TTC549 (cell line): ENCODE data around the gene AUTS2.

Experiments
- FAIRE-seq: peaks from 2 replicates; lab custom pipeline; 2012; peaks lifted over from hg19 to GRCh38; lab: Jason Lieb, UNC

AUTS2 gene

DNA sequence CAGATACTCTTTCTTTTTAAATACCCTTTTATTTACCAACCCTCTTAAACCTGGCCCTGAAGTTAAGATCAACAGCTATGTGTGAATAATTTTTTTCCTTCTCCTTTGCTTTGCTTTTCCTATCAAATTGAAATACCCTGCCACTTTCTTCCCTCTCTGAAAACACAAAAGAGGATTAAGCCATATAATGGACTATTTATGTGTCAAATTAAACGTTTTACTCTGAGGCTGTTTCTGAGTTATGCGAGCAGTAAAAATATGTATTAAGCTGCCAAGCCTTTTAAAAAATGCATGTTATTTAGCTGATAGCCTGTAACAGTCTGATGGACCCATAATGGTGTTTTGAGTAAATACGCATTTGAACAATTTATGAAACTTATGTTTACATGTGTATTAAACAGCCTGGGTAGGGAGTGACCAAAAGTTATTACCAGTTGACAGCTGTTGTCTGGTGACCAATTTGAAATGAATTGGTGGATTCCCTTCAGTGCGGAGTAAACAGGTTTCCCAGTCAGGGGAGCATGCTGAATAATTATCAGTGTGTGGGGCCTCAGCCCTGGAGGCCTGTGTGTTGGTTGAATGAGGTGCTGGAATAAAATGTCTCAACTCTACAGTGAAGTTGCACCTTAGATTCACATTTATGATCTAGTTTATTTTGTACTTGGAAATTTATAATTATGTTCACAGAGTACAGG is 89.6 kb downstream of the AUTS2 start:
- no peak for FAIRE-seq

DNA sequence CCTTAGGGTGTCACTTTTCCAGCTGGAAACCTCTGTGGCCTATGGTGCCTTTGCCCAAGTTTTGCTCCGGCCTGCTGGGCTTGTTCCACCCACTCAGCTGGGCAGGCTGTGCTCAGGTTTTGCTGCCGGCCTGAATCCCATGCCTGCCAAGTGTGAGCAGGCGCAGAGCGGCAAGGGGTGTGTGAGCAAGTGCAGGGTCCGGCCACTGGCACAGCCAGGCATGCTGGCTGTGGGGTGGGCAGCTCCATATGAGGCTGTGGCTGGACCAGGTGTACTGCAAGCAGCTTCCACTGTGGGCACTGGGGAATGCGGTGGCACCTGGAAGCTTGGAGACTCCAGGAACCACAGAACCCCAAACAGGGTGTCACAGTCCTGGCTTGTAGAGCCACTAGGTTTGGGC is 92.1 kb downstream of the AUTS2 start:
- FAIRE-seq: no peak

DNA sequence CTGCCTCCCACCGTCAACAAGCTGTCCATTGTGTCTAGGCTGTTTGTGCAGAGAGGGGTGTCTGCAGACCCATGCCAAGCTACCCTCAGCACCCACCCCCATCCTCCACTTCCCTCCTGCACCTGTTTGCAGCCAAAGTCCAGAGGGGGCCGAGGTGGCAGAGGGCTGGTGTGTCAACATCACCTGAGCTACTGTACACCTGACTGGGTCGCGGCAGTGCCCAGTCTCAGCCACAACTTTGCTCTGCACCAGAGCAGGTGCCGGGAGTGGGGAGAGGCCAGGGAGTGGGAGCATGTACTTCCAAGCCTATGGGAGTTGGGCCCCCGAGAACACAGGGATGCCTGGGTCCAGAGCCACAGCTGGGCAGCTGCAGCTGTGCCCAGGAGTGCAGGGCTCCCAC is 93.1 kb downstream of the AUTS2 start:
- FAIRE-seq: no peak

DNA sequence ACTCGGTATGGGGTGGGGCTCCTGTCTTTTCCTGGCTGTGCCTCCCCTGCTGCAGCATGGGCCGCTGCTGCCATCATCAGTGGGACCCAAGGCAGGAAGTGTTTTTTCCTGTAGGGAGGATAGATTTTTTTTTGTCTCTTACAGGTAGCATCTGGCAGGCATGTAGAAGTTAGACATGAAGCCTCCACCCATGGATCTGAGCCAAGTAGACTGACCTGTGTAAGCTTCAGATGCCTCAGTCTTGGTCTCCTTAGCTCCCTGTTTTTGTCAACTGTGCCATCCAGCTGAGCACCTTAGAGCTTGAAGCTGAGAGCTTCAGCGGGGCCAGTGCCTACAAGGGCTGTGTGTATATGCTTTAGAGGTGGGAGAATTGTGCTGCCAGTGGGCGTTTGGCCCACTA is 93.5 kb downstream of the AUTS2 start:
- FAIRE-seq: no peak

DNA sequence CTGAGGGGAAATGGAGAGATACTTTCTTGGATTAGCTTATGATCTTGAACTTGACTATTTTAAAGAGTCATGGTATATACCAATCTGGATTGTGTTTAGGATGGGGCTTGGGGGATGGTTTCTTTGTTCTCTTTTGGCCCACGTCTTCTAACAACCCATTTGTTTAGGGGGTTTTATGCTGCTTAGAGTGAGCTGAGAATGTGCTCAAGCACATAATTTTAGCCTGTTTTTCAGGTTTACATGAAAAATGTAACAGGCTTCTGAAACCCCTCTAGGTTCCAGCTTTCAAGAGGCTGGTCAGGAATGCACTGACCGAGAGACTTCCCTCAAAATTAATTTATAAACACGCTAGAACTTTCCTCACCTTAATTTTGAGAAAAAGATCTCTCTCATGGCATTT is 94.3 kb downstream of the AUTS2 start:
- no peak for FAIRE-seq

DNA sequence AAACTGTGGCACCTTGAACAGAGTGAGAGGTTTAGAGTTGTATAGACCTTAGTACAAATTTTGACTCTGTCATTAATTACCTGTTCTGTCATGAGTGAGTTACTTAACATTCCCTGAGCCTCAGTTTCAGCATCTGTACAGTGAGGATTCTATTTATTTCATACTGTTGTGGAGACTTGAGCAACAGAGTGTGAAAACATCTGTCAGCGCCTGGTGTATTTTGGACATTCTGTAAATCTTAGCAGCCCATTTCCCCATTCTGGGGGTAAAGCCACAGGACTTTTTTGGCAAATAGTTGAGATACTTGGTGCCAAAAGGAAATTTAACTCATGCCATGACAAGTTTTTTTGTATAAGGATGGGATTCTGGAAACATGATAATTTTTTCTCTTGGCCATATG is 94.8 kb downstream of the AUTS2 start:
- no peak for FAIRE-seq

DNA sequence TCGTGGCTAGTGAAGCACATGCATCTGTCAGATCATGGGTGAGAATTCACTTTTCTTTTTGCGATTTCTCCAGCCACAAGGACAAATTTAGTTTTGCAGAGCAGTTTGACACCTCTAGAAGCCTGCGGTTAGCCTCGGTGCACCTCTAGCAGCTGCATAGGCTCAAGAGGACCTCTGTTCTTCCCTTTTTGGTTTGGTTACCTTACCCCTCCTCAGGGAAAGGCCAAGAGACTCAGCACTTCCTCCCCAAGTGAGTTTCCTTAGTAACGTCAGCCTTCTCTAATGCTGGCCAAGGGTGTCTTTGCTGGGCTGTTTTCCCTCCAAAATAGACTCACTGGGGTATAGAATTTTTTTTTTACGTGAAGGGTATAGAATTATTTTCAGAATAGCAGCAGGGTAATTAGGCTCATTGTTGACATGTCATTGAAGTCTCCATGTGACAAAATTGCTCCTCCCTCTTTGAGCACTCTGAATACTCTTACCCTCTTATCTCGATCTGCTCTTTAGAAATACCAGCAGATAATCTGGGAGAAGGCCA is 97.8 kb downstream of the AUTS2 start:
- FAIRE-seq: no peak

DNA sequence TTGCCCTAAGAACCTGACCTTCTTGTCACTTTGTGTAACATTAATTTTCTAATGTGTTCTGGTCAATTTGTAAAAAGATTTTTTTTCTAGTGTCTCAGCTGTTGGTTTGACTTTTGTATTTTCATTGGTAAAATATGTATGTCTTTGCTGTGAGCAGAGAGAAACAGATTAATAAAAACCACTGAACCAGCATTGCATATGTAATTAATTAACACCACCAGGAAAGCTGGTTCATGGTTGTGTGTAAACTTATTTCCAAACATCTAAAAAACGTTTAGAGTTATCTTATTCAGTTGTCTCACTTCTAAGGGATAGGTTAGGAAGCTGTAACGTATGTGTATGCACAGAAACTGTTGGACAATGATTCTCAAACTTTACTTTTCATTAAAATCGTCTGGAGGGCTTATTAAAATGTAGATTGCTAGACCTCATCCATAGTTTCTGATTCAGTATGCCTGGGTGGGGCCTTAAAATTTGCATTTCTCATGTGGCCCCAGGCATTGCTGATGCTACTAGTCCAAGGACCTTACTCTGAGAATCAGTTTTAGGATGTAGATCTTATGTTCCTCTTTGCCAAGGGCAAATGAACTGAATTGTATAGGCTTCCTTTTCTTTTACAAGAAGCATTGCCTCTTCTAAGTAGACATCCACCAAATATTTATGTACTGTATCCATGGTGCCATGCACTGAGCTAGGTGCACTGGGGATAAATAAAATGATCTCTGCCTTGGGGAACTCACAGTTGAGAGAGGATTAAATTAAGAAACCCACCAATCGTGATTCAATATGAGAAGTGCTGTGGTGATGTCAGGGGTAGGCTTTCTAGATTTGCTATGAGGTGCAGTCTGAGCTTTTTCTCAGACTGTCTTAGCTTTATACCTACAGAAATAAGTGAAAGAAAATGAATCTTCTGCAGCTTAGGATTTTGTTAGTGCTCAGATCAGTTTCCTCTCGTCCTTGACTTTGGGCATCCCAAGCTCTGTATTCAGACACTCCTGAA is 98.7 kb downstream of the AUTS2 start:
- no peak for FAIRE-seq

DNA sequence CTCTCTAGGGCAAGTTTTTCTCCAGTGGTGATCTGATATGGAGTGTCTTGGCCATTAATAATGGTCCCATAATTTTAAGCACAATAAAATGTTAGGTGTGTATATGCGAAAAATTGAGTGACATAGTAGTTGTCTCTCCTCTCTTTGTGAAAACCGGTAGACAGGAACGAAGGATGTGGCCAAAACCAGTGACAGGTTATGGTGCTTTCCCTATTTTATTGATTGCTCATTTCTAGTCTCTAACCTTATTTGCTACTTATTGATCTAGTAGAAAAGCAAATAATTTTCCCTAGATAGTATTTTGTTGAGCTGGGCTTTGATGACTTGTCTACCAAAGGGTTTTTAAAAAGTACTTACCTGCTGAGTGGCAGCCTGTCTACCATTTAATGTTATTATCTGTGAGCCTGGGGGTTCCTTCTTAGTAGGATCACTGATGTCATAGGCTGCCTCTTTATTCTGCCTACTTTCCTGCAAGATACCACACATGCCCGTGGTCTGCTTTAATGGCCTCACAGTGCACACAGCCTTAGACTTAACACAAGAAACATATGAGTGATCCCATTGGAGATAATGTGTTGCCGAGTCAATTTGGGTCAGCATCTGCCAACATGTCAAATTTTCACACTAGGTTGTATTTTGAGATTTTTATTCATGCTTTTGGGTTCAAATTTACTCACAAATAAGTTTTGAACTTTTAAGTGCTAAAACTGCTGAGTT is 100.0 kb downstream of the AUTS2 start:
- FAIRE-seq: no peak

DNA sequence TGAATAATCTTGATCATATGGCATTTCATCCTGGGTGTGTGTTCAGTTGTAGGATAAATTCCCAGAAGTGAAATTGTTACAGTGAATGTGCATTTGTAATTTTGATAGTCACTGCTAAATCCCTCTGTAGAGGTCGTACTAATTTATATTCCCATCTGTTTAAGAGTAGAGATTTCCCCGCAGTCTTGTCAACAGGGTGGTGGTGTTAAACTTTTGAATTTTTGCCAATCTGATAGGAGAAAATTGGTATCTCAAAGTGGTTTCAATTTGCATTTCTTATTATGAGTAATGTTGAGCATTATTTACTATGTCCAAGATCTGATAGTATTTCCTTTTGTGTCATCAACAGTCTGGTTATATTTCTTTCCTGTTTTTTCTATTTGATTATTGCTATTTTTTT is 101.7 kb downstream of the AUTS2 start:
- FAIRE-seq: no peak

DNA sequence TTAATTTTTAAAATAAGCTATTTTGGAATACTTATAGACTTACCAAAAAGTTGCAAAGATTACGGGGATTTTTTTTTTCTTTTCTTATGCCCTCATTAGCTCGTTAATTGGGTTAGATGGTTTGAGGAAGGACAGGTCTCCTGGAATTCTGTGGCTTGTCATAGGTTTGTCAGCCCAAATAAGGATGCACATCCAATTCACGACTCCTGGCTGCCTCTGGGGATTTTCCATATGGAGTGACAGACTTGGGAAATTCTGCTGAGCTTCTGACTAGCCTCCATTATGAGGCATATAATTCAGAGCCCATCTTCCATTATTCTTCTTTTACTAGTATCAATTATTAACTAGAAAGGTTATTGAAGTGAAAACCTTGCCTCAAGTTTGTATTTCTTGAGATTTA is 102.1 kb downstream of the AUTS2 start:
- no peak for FAIRE-seq

DNA sequence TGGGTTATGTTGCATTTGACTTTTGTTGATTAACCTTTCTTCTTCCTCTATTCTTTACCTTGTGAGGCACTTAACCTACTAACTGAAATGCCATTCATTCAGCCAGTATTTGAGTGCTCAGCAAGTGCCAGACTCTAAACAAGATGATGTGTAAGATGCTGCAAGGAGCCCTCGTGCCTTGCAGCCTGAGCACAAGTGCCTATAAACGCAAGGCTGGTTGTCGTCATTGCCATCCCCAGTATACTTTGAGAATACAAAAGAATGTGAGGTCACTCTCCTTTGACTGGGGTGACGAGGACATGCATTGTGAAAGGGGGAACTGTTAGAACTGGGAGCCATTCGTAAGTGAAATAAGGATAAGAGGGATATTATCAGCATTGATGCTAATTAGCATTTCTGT is 103.0 kb downstream of the AUTS2 start:
- FAIRE-seq: no peak

DNA sequence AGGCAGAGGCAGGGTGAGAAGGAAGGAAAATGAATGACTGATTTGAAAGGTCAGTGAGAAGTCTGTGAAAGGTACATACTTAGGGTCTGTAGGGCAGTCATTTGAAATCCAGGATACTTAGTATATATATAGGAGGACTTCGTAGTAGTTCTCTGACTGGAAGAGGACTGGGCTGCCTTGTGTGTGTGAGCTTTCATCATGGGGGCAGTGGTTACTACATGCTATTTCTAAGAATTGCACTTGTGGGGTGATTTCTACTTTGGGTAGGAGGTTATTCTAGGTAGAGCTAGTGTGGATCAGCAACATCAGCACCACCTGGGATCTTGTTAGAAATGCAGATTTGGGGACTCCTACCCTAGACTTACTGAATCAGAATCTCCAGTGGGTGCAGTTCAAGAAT is 104.1 kb downstream of the AUTS2 start:
- no peak for FAIRE-seq

DNA sequence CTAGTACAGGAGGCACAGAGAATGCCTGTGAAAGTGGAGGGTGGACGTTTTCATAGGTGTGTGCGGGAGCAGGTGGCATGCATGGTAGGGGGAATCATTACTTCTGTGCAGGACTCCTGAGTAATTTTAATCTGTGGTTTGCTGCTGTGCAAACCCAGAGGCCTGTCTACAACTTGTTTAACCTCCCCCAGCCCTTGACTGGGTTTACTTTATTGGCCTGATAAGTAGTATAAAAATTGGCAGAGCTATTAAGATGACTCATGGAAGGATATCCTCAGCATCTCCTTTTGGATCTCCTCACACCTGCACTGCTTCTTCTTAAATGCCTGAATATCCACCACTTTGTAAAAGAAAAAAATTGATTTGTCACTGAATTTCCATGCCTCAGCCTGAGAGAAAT is 104.8 kb downstream of the AUTS2 start:
- FAIRE-seq: no peak

DNA sequence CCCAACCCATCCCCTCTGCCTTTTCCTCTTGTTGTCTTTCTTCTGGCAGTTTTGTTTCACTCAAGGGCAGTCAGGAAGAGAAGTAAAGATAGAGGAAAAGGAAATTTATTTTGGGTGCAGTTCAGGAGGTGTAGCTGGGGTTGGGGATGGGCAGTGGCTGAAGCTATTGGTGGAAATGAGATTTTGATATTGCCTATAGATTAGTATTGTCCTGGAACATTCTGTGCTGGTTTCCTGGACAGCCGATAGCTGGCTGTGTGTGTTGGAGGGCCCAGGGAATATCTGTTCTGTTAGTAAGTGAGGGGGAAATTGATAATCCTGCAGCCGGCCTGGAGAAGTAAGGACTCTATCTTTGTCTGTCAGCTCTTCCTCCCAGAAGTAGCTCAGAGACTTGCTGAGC is 107.8 kb downstream of the AUTS2 start:
- no peak for FAIRE-seq

DNA sequence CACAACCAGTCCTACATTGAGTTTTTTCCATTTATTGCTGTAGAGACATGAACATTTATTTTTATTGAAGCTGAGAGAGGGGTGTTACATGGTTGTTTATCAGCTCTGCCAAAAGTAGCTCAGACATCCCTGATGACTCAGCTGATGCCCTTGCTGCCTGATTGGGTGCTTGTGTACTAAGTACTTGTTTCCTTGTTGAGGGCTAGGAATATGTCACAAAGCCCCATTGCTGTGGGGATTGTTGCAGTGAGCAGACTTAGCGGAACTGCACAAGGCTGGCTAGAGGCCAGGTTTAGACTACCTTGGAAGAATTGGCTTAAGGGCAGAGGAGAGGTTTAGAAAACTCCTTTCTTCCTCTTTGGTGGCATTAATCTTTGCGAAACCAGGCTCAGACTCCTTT is 110.6 kb downstream of the AUTS2 start:
- no peak for FAIRE-seq

DNA sequence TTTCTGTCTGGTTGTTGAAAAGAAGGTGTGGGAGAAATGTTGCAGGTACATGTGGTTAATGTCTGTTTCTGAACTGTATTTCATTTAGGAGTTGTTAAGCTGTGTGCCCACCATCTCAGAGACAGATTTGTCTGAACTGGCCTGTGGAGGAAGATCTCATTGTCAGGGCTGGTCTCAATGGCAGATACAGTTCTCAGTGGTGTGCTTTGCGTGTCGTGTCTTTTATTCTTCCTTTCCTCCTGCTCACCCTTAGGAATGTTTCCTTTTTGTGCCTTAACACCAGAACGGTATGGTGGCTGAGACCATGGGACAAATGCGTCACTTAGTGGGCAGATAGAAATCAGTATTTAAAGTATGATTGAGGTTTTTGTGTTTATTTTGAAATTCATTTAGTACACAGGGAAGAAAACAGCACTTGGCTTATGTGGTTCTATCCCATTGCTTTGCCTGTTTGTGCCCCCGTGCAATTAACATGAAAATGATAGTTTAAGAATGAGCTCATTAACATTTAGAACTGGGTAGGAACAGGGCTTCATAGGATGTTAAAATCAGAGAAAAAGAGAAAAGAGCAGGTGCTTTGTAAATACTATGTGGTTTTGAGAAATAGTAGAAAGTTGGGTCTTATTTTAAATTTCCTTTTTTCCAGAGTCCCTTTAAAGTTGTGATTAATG is 112.6 kb downstream of the AUTS2 start:
- FAIRE-seq: no peak

DNA sequence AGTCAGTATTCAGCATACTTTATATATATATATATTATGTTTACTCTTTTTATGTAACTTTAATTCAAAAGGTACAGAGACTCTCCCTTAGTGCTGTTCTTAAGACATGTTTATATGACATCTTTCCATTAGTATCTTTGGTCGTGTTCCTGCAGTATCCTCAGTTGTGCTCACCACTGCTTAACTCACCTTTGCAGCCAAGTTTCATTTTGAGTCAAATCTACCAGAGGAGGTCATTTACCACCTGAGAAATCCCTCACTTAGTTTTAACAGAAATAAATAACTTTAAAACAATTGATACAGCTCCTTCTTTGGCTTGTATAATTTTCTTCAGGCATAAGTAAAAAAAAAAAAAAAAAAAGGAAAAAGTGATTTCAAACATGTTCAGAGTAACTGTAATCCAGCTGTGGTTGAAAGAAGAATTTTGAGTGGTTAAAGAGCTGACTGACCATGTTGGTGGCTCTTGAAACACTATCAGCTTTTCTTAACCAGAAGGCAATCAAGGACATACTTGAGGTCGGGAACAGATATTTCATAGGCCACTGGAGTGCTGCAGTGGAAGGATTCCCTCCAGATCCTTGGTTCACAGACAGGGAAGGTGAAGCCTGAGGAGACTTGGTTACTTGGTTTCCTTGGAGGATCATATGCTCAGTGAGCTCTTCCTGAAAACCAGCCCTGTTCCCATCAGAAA is 116.8 kb downstream of the AUTS2 start:
- FAIRE-seq: no peak

DNA sequence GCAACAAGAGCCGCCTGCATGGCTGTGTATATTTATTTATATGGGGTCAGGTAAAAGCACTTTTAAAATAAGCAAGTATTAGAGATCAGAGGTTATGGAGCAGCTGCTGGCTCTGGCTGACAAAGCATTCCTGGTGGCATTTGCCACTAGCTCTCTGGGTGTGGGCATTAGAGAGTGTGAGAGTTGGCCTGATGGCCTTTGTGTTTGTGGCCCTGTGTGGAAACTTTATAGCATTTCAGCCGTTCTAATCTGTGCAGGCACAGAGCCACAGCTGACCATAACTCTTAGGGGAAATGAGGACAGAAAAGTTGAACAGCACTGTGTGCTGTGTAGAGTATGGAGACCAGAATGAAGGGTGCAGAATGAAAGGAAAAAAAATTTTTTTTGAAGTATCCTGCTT is 118.9 kb downstream of the AUTS2 start:
- FAIRE-seq: no peak

DNA sequence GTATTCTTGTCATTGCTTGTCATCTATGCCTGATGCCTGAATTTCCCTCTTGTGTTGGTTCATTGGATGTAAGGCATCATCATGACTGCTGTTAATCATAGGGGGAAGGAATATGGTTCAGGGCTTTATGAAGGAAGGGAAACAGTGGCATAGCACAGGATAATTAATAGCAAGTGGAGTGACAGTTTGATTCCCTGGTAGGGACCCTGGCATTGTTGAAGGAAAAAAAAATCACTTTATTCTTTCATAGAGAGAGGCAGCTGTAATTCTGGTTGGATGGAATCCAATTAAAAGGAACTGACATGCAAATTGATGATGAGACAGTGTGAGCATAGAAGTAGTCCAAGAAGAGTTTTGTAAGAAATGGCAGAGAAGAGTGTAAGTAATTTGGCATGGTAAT is 121.4 kb downstream of the AUTS2 start:
- FAIRE-seq: no peak

DNA sequence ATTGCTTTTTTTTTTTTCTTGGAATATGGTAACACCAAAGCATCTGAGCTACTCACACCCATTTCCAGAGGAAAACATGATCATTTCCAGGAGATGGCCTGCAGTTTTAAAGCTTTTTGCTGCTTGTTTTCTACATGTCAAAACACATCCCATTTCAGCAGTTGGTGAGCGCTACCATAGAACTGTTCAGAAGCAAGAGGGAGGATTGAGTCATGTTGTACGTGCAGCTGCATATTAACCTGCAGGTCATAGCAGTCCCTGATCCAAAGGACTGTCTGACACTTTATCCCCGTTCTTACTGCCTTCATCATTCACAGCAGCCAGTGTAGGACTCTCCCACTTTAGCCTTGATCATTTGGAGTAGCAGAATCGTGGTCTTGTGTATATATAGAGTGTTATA is 124.6 kb downstream of the AUTS2 start:
- FAIRE-seq: no peak

DNA sequence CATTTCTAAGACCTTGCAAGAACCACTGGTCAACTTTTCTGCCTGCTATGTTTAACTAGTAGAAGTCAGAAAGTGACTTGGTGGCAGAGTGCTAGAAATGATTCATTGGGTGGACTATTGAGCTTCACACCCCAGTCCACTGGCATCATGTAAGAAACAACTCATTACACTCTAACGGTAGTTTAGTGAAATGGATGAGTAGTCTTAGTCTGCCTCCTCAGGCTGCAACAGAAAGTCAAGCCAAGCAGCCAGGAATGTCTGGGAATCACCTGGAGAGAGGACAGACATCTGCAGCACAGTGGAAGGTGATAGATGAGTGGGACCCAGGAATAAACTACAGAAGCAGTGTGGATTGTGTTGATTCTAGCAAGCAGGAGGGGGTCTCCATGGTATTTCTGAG is 125.4 kb downstream of the AUTS2 start:
- FAIRE-seq: no peak
